ENCODE results near the gene DIS3L2.
"Not testable (repeated sequence)": the region's sequence is repeated elsewhere in the genome, so short reads cannot be mapped to it uniquely, and the experiment has no call there.

Gene DIS3L2

DNA sequence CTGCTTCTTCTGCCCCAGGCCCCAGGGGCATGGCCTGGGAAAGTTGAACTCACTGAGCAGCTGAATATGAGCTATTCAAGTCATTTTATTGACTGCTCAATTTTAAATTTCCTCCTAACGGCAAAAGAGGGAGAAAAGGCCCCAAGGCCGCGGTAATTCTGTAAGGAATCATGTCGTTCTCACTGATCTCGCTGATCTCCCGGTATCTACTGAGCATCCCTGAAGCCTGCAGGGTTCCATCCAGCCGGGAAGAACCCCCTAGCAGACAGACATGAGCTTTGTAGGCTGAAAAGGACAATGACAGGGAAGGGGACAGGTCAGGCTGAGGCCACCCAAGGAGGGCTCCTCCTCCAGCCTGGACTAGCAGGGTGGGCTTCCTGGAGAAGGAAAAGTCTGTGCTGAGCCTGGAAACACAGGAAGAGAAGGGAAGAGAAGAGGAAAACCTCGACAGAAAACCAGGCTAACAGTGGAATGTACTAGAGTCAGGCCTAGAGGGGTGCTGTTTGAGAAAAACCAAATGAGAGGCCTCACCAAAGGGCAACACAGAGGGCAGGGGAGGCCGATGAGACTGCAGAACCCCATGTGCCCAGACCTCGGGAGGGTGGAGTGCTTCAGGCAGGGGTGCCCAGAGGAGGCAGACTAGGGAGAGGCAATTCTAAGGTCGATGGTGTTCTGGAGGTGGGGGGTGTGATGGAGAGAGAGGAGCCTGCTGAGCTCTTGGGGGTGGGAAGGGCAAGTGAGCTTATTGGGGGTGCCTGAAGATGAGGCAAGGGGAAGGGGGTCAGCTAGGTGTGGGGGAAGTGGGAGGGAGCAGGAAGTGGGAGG is 32.4 kb upstream of the DIS3L2 start:
- DNase-seq: peak; percentile 52

- peak; percentile 61 for DNase-seq
Observed at GRCh38 chr2:231929961-231930592, 31.4 kb upstream of the DIS3L2 start.

DNA sequence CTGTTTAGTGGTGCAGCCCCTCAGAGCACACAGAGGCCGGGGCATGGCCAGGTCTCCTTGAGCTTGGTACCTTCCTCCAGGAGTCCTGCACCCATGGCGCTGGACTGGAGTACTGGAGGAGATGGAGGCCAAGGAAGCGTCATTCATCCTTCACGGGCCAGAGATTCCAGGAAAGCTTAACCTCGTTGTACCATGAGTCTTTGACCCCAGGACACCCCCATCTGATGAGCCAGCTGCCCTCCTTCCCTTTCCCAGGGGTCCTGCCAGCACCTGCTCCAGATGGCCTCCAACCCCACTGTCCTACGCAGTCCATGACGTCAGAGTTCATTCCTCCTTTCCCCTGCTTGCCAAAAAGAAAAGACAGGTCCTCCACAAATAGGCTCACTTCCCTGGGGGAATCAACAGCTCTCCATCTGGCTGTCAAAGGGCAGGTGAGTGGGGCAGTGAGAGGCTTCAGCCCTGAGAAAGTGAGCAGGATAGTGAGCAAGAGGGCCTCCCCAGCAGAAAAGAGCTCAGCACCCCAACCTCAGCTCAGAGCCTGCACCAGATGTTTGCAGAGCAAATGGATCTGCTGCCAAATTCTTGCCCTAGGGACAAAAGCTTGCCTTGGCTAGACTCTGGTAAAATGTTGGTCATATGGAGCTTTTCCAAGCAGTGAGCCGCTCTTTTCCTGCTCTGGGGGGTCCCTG is 30.8 kb upstream of the DIS3L2 start:
- peak; percentile 50 for DNase-seq

- DNase-seq: peak; percentile 30
Observed at GRCh38 chr2:231931481-231931915, 30.0 kb upstream of the DIS3L2 start.

GRCh38 chr2:231932711-231932970 is 28.9 kb upstream of the DIS3L2 start:
- DNase-seq: no peak

DNA sequence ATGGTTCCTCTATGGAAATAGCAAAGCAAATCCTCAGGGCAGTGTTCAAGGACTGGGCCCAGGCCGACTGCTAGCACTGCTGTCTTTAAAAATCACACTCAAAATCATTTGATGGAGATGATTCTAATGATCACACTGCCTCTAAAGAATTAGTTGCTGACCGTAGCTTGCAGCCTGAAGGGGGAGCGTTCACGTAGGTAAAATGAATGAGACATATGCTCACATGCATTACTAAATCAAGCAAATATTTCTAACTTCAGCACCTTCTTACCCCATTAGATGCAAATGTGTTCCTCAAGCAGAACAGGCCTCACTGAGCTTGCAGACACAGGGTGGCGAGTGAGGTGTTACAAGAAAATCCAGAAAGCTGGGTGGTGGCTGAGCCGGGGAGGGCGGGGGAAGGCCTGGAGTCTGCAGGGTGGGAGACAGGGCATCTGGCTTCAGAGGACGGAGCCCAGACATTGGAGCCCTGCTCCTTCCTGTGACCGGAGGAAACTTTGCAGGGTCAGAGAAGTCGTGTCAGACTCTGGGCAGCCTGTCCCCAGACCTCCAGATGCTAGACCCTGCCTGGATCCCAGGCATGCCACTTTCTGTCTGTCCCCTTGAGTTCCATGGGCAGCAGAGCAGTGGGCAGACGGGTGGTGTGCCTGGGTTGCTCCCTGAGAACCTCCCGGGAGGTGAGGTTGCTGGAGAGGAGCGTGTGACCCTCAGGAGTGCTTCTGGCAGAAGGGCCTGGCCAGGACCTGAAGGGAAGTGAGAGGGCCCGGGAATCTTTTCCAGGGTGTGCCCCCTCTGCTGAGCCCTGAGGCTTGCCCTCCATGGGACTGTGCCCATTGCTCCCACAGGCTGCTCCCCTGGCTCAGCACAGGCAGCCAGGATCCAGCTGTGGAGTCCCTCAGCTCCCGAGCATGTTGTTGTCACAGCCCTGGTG is 28.3 kb upstream of the DIS3L2 start:
- no peak for DNase-seq

- no peak for DNase-seq
Observed at GRCh38 chr2:231933916-231934401, 27.6 kb upstream of the DIS3L2 start.

- no peak for DNase-seq
Observed at GRCh38 chr2:231934441-231935206, 26.9 kb upstream of the DIS3L2 start.

DNA sequence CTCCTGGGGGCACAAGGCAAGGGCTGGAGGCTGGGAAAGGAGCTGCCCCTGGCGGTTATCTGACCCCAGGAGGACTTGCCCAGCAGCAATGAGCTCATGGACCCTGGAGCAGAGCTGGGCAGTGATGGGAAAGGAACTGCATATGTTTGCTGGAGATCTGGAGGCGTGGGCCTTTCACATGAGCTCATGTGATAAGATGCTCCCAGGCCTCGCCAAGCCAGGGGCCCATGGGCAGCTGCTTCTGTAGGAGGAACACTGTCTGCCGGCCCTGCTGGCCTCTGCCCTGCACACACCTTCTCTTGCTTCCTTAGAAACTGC is 26.3 kb upstream of the DIS3L2 start:
- no peak for DNase-seq

- DNase-seq: no peak
Observed at GRCh38 chr2:231935815-231936214, 25.7 kb upstream of the DIS3L2 start.

DNA sequence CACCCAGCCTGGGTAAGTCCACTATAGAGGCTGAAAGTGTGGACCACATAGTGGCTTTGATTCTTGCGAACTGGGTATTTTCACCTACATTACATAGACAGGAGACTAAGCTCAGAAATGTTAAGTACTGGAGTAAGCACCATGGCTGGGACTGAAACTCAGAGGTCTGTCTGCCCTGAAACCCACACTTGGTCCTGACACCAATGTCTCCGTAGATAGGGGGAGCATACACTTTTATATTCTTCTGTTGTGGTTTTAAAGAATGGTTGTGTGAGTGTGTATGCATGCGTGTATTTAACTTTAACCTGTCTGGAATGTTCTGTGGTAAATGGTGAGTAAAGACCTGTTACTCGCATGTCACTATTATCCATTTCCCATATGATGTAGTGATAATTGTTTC is 25.0 kb upstream of the DIS3L2 start:
- no peak for DNase-seq

DNA sequence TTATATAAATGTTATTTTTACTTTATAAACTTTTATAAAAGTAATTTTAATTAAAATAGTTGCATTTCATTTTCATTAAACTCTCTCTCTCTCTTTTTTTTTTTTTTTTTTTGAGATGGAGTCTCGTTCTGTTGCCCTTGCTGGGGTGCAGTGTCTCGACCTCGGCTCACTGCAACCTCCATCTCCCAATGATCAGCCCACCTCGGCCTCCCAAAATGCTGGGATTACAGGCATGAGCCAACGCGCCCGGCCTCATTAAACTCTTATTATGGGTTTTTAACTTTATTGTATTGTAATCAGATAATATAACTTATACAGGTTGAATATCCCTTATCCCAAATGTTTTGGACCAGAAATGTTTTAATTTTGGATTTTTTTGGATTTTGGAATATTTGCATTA is 24.5 kb upstream of the DIS3L2 start:
- DNase-seq: no peak

- DNase-seq: no peak
Observed at GRCh38 chr2:231939022-231939421, 22.5 kb upstream of the DIS3L2 start.

DNA sequence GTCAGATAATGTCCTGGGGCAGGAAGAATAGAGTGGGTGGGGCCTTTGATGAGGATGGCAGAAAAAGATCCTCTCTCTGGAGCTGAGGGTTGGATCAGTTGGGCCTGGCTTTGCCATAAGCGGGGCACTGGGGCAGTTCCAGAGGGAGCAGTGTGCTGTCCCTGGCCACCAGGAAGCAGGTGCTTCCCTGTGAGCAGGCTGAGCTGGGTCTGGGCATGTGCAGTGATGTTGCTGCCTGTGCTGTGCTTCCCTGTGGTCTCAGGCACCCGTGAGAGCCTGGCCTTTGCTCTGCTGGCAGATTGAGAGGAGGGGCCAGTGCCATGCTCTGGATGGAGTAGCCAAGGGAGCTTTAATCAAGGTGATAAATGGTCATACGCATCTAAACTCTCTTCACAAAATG is 20.7 kb upstream of the DIS3L2 start:
- no peak for DNase-seq

GRCh38 chr2:231941673-231942072 is 19.8 kb upstream of the DIS3L2 start:
- no peak for DNase-seq

DNA sequence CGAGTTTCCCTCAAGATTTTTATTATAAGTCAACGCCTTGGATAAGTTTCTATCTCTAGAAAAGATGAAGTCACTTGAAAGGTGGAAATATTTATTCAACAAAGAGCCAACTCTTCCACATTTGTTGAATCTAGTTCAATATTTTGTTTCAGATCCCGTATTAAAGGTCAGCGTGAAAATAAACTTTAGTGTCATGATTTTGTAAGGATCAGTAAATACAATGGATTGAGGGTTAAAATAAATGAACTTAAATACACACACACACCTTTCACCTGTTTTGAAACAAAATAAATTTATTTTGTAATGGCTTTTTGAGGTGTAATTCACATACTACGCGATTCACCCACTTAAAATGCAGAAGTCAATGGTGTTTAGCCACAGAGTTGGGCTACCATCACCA is 19.3 kb upstream of the DIS3L2 start:
- DNase-seq: no peak

- DNase-seq: no peak
Observed at GRCh38 chr2:231946241-231946814, 15.2 kb upstream of the DIS3L2 start.

DNA sequence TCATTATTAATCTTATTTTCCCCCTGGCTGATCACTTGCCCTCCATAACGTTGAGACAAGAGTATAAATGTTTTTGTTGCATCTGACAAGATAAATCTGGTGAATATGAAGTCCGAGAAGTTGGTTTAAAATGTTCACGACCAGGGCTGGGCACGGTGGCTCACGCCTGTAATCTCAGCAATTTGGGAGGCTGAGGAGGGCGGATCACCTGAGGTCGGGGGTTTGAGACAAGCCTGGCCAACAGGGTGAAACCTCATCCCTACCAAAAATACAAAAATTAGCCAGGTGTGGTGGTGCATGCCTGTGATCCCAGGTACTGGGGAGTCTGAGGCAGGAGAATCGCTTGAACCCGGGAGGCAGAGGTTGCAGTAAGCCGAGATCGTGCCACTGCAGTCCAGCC is 14.4 kb upstream of the DIS3L2 start:
- DNase-seq: not testable (repeated sequence)

DNA sequence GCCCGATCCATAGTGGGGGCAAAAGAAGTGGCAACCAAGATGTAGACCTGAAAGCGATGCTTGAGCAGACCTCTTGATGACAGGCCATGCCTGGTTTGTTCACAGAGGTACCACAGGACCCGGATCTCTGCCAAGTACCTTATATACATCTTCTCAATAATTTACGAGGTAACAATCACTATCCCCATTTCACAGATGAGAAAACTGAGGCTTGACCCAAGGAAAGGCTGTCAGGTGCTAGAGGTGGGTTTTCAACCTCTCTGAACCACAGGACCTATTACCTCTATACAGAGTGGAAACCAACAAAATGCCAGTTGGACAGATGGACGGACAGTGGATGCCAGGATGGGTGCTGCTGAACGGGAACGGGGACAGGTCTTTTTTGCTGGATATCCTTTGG is 13.8 kb upstream of the DIS3L2 start:
- no peak for DNase-seq

- DNase-seq: no peak
Observed at GRCh38 chr2:231951452-231952035, 10.0 kb upstream of the DIS3L2 start.

DNA sequence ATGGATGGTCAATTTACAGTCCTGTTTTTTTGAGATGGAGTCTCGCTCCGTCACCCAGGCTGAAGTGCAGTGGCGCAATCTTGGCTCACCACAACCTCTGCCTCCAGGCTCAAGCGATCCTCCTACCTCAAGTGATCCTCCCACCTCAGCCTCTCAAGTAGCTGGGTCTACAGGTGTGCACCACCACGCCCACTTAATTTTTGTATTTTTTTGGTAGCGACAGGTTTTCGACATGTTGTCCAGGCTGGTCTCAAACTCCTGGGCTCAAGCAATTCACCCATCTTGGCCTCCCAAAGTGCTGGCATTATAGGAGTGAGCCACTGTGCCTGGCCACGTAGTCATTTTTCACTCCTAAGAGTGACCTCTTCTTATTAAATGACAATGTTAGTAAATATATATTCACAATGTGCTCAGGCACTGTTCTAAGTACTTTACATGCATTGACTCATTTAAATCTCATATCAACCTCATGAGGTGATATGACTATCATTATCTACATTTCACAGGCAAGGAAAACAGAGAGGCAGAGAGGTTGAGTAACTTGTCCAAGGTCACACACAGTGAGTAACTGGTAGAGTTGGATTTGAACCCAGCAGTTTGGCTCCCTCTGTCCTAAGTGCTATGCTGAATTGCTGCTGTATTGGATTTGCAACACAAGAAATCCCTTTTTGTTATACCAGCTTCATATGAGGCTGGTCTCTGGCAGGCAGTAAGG is 5.6 kb upstream of the DIS3L2 start:
- no peak for DNase-seq

All from activated CD8-positive, alpha-beta memory T cell treated with anti-CD3 and anti-CD28 coated beads for 24 hours (primary cell).